Measurements from ENCODE around the gene AGBL1.

Gene AGBL1

DNA sequence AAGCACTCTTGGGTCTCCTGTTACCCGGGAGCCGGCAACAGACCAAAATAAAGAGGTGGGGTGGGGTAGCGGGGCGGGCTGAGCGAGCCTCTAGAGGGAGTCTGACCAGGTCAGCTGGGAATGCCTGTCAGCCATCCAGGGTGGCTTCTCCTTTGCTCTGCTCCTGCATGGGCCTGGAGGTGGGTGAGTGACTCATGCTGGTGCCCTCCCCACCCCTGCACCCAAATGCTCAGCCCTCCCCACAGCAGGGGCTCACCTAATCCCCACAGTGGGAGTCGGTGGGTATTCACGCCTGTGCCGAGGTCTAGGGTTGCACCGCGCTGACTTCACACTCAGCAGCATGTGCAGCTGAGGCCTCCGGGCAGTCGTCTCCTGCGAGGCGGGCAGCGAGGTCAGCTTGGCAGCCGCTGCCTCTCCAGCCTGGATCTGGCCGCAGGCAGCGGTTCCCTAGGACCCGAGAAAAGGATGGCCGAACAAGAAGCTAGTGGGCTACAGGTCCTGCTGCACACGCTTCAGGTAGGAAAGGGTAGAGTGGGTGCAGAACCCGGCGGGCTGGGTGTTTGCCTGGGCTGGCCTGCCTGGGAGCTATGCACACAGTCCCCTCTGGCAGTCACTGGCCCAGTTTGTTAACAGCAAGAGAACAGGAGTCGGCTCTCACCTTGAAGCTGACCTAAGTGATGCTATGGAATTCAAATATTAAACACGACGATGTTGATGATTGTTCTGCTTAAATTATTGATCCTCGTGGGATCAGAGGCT lies at the start of gene AGBL1:
Gene AGBL1 (plus strand): TSS at position 364 of the 759 bp plus-strand sequence.
- no peak for DNase-seq (ENCODE audit: low read depth)

GRCh38 chr15:86034904-86035303 lies 44.8 kb upstream of the AGBL1 start:
- DNase-seq (ENCODE audit: low read depth), result no peak

DNA sequence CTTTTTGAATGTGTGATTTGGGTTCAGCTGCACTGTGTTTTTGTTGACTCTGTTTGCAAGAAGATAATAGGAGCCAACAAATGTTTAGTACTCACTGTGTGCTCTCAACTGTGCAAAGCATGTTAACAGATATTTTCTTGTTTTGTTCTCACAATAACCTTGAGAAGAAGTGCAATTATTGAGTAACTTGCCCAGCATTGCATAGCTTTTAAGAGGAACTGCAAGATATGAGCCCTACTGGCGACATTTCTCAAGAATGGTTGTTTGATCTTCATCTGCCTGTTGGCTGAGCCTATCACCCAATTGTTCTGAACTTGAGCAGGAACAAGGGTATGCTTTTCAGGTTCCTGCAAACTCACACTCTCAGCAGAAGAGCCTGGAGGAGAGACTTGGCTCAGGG lies 43.4 kb upstream of the AGBL1 start:
- no peak for DNase-seq (ENCODE audit: low read depth)

GRCh38 chr15:86038491-86038890 lies 41.2 kb upstream of the AGBL1 start:
- no peak for DNase-seq (ENCODE audit: low read depth)

DNA sequence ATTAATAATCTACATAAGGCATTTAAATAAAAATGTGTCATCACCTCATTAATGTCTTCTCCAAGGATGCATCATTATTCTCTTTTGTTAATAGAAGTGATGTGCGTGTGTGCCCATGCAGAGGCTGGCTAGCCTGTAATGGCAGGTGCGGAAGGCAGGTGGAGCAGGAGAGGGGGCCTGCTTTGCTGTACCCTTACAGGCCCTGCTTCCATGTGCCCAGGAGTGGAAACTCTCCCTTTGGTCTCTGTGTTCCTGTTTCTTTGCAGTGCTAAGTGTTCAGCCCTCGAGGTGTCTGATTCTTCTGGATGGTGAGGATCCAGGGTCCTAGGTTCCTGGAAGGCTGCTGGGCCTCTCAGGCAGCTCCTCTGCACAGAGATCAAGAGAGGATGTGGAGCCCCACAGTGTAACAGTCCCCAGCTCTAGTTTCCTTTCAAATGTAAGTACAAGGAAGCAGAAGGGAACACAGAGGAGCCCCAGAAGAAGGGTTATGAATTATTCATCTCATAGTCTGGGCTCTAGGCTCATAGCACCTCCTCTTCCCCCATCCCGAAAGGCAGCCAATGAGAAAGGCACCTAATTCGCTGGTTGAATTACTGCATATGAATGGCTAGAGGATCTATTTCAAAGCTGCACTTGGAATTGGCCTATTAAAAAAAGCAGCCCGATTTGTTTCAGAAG lies 39.2 kb upstream of the AGBL1 start:
- no peak for DNase-seq (ENCODE audit: low read depth)

- no peak for DNase-seq (ENCODE audit: low read depth)
These were observed 38.3 kb upstream of the AGBL1 start for GRCh38 chr15:86041399-86041798.

DNA sequence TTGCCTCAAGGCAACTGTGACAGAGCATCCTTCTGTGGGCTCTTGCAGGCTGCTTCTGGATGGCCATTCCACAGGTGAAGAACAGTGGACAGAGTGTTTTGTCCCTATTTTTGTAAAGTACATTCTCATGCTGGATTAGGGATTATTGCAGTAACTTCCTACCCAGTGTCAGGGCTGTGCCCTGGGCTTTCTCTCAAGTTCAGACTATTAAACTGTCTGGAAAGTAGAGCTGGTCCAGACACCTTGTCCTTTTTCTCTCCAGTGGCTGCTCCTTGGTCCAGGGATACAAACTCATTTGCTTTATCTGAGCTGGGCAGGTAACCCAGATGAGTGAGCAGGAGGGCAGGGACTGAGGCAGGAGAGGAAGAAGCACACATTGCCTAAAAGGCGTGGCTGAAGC lies 37.4 kb upstream of the AGBL1 start:
- no peak for DNase-seq (ENCODE audit: low read depth)

- no peak for DNase-seq (ENCODE audit: low read depth)
These were observed 34.7 kb upstream of the AGBL1 start for GRCh38 chr15:86044981-86045380.

DNA sequence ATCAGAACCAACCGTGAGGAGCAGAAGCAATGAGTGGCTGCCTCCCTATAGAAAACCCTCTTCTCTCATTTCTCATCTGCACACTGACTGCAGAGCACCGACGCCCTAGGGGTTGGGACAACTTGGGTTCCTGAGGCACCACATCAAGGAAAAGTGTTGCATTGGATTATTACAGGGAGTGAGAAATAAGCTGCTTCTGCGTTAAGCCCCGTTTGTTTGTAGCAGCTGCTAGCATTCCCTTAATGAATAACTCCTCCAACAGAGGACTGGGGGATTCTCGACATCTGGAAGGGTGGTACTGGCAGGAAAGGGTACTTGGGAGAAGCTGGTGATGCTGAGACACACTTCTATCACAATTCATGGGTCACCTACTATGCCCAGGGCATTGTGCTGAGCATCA lies 25.3 kb upstream of the AGBL1 start:
- DNase-seq (ENCODE audit: low read depth), result no peak

- DNase-seq (ENCODE audit: low read depth), result no peak
These were observed 24.0 kb upstream of the AGBL1 start for GRCh38 chr15:86055688-86056087.

- DNase-seq (ENCODE audit: low read depth), result no peak
These were observed 19.8 kb upstream of the AGBL1 start for GRCh38 chr15:86059851-86060250.

GRCh38 chr15:86060674-86061073 lies 19.0 kb upstream of the AGBL1 start:
- DNase-seq (ENCODE audit: low read depth), result no peak

DNA sequence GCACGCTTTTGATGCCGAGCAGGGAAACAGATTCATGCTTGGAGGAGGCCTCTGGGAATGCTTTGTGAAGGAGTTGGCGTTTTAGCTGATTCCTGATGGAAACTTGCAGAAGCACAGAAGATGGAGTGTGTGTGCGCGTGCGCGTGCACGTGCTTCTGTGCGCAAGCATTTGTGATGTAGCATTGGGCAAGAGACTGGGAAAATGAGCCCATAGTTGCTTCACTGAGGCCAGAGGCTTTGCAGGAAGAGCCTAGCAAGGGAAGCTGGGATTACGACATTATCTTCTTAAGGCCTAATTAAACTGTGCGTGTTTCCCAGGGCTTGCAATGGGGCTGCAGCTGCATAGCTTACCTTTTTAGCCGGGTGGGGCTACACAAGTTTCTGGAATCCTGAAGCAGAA lies 18.1 kb upstream of the AGBL1 start:
- no peak for DNase-seq (ENCODE audit: low read depth)

DNA sequence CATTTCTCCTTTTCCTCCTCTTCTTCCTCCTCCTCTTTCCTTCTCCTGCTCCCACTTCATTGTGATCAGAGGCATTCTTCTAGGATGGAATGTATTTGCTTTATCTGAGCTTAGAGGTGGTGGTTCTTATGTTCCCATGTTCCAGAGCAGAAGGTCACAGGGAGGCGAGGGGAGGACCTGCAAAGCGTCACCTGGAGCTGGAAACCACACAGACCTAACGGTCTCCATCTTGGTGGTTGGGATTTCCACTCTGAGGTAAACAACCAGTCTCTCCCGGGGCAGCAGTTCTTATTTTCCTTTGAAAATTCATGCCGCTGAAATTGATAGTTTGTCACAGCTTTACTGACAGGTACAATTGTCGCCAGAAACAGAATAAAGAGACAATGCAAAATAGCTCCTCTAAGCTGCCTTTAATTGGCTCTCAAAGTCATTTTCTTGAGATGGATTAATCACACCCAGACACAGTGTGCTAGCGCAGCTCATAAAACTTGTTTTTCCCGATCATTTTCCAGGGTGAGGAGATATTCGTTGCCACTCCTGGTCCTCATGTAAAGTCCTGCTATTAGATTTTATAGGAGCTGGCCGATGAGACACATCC lies 16.9 kb upstream of the AGBL1 start:
- DNase-seq (ENCODE audit: low read depth), result no peak

DNA sequence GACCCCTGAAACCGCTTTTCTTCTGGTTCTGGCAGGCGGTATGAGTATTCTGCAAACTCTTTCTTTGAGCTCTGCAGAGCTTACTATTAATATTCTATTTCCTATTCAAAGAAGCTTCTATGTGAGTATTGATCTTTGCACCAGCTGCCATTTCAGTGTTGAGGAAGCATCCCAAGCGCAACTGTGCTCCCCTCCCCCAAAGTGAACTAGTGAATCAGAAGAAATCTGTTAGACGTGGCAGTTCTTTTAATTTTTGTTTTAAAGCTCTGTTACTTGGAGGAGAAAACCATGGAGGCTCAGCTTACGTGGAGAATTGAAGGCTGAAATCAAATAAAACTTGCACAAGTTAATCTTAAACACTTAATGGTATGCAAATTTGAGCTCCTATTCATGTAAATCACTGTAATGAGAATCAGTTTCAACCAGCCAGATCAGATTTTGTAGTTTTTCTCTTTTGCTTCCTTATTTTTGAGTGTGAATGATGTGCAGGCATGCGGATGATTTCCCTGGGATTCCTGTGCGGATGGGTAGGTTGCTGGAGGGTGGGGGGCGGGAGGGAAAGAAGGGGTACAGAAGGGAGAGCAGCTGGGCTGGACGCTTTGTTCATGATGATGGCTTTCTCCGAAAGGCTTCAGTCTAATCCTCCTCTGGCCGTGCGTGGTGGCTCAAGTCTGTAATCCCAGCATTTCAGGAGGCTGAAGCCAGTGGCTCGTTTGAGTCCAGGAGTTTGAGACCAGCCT lies 16.1 kb upstream of the AGBL1 start:
- no peak for DNase-seq (ENCODE audit: low read depth)

GRCh38 chr15:86064326-86064725 lies 15.3 kb upstream of the AGBL1 start:
- no peak for DNase-seq (ENCODE audit: low read depth)

DNA sequence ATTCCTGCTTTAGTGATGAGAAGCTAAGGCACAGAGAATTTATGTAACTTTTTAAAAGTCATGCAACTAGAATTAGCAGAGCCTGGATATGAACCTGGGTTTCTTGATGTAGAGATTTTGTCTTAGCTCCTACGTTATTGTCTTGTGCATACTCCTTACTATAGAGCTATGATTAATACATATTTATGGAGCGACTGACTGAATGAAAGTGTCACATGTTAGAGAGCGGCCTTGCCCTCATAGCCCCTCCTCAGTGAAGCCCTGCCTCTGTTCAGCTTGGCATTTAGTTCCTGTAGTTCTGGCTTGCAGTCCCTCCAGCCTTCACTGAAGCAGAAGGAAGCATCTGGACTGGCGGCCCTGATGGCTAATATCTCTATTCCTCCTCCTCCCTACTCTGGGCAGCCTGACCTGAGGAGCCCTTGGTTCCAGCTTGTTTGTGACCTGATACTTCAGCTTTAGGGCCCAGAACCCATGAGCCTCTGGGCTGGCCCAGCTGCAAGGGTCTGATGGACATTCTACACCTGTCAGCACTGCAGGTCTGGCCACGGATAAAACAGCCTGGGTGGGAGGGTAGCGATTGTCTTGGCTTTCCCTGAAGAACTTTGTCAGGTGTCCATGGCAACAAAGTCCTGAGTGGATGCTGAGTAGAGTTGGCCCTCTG lies 13.4 kb upstream of the AGBL1 start:
- no peak for DNase-seq (ENCODE audit: low read depth)

GRCh38 chr15:86073281-86073680 lies 6.4 kb upstream of the AGBL1 start:
- no peak for DNase-seq (ENCODE audit: low read depth)

GRCh38 chr15:86076468-86076867 lies 3.2 kb upstream of the AGBL1 start:
- DNase-seq (ENCODE audit: low read depth), result no peak

DNA sequence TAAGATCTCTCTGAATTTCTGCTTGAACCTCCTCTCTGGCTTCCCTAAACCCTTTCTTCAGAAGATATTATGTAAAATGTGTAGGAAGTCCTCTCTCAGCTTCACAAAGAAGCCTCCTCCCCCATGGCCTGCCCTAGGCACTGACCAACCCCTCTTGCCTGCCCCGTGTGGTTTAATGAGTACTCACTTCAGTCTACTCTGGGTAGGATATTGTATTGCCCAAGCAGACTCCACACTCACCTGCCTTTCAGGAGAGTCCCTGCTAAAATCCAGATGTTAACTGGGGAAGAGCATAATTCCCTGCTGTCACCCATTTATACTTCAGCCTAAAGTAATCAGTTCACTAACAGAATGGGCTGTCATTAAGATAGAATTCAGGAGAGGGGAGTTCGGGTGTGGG lies 2.6 kb upstream of the AGBL1 start:
- no peak for DNase-seq (ENCODE audit: low read depth)

DNA sequence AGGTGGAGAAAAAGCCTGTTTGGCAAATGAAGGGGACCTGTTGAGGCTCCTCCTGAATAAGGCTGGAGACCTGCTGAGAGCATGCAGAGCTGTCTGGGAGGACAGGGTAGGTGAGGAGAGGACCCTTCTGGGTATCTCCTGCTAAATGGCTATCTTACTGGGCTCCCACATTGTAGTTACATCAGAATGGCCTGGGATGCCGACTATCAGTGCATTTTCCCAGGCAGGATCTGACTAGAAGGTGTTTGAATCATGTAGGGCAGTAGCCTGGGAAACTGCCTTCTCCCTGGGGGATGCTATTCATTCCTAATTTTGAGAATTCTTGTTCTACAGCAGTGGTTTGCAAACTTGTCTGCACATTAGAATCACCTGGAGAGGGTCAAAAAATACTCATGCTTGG lies 631 bp downstream of the AGBL1 start:
- no peak for DNase-seq (ENCODE audit: low read depth)

Measured in GM04504 (cell line).